OCI-LY1 (cell line): ENCODE data around the gene LRRFIP2.

Source experiments
- EZH2 ChIP-seq: fragments of 200-600 bp; sonication (generic), shearing (Covaris generic); IDR thresholded peaks from 2 replicates; pipeline ENCODE4 v1.8.0; 2017; ENCODE audit warnings: borderline replicate concordance, mixed run types, mild to moderate bottlenecking, antibody characterized with exemption, low read length, moderate library complexity, mixed read lengths
- TF ChIP-seq, protein P1 (sequence below): fragments of 200-600 bp; sonication (generic), shearing (Covaris generic); IDR thresholded peaks from 2 replicates; pipeline ENCODE4 v1.5.1; 2017; ENCODE audit warnings: mild to moderate bottlenecking, antibody characterized with exemption, low read length, moderate library complexity, mixed read lengths

DNA sequence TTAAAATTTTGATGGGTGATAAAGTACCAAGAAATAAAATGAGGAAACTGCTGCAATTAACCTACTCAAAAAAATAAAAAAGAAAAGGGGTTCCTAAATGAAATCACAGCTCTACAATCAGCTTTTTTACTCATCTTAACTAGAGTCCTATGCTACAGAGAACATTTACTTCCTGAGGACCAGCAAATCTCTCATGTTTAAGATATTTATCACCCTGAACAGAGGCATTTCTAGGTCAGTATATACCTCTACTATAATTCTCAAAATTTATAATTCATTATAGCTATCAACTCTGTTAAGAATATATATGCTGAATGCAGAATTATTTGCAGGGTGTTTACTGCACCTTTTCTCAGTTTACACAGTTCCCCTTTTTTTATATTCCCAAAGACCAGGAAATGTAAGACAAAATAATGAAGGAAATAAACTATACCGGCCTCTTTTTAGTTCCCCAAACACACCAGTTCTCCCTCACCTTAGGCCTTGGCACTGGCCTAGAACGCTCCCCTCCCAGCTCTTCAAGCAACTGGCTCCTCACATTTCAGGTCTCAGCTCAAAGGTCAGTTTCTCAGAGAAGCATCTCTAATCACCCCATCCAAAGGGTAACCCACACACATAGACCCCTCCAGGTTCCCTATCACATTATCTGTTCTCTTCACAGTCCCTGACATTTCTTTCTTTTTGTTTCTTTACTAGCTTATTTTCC is 71.1 kb downstream of the LRRFIP2 start:
- TF ChIP-seq, protein P1, sequence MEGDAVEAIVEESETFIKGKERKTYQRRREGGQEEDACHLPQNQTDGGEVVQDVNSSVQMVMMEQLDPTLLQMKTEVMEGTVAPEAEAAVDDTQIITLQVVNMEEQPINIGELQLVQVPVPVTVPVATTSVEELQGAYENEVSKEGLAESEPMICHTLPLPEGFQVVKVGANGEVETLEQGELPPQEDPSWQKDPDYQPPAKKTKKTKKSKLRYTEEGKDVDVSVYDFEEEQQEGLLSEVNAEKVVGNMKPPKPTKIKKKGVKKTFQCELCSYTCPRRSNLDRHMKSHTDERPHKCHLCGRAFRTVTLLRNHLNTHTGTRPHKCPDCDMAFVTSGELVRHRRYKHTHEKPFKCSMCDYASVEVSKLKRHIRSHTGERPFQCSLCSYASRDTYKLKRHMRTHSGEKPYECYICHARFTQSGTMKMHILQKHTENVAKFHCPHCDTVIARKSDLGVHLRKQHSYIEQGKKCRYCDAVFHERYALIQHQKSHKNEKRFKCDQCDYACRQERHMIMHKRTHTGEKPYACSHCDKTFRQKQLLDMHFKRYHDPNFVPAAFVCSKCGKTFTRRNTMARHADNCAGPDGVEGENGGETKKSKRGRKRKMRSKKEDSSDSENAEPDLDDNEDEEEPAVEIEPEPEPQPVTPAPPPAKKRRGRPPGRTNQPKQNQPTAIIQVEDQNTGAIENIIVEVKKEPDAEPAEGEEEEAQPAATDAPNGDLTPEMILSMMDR = no peak
- TF ChIP-seq EZH2 = no peak
